ENCODE data around the gene PNLIPRP2. TPM values are rescaled to one million over a fixed set of nuclear protein-coding genes. Genes with fewer than 3 reads are reported as not detected.

Gene PNLIPRP2
- total and polyA plus RNA-seq, 2 experiments from 2014 or later, result not detected

DNA sequence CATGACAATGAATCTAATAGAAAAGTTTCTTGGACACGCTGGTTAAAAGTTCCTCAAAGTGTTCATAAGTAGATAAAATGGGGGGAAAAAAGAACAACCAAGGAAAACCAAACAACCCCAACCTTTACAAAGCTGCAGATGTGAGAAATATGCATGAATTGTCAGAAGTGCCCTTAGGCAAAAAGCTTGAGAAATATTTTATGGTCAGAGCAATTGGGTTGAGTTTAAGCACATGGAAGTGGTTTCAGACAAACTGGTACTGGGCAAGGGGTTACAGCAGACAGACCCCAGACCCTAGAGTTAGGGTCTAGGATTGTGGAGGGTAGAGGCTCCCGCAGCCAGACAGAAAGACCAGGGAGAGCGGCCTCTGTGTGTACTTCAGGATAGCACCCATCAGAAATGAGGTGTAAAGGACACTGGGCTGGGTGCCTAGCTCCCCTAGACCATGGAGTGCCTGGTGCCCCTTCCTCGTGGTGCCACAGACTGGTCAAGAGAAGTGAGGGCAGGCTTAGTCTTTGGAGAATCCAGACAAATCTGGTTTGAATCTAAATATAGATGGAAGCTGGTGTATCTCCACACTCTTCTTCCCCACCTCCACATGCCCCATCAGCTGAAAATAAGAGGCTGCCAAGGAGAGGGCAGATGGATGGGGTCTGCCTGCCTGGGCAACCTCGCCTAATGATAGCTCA, 37.3 kb downstream of the PNLIPRP2 start:
- Histone ChIP-seq H3K79me2 (ENCODE audit: insufficient read depth) (no peaks in the 10 kb centered on the region), H3K27me3 (replicated peaks; ENCODE audit: insufficient read depth) (no peaks in the 10 kb centered on the region; the same call in none of the 2 replicates), H3K4me1 (ENCODE audit: insufficient read depth) (no peaks in the 10 kb centered on the region), H3K27ac (no peak overlapping the region), H3K9ac (no peak overlapping the region), H3F3A (ENCODE audit: insufficient read depth) (no peaks in the 10 kb centered on the region), H3K9me2 (ENCODE audit: insufficient read depth) (no peaks in the 10 kb centered on the region), H3K4me3 (no peak overlapping the region), H3K36me3 (ENCODE audit: low read depth) (no peaks in the 10 kb centered on the region), H3K4me2 (ENCODE audit: unreplicated experiment) (no peak overlapping the region), H2AFZ (no peak overlapping the region), H4K20me1 (ENCODE audit: insufficient read depth) (no peaks in the 10 kb centered on the region), H3K9me3 (ENCODE audit: low read depth) (no peaks in the 10 kb centered on the region)
- WGBS, 2 experiments (ENCODE audit: low coverage in 1 of 2, low lambda C conversion rate in 2 of 2, missing lambda C conversion rate in 2 of 2), result 47 to 48% methylated on average over 5 of the region's 5 CpGs
- in situ Hi-C loops (cut with MboI), result no loop called here
- no peak for DNase-seq
- TF ChIP-seq EZH2 (IDR thresholded peaks at IDR 0.05; ENCODE audit: insufficient read depth, poor library complexity, severe bottlenecking) (no peak), EZH2phosphoT487 (IDR thresholded peaks at IDR 0.05; ENCODE audit: insufficient read depth, low read depth) (no peak)

DNA sequence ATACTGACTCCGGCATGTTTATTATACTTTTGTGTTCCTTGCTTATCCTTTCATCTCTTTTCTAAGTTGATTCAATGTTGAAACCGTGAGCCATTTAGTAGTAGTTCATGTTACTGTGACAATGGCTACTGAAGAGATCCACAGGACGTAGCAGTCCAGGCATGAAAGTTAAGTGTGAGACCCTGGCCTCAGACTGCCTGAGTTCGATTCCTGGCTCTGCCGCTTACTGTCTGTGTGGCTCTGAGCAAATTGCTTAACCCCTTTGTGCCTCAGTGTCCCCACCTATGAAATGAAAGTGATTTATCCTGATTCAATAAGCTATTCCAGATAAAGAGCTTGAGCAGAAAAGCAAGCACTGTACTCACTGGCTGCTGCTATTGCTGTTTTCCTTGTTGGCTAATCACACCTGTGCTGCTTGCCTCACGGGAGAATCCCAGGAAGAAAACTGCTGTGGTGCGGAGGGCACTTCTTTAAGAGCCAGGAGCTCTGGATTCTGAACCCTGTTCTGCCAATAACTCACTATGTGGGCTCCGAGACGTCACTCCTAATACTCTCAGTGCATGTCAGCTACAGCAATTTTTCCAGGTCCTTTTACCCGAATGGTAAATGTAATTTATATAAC, 38.4 kb downstream of the PNLIPRP2 start:
- WGBS, 2 experiments (ENCODE audit: low coverage in 1 of 2, low lambda C conversion rate in 2 of 2, missing lambda C conversion rate in 2 of 2), result 50 to 59% methylated on average over 10 of the region's 10 CpGs
- Histone ChIP-seq H2AFZ (no peak overlapping the region), H4K20me1 (ENCODE audit: insufficient read depth) (no peaks in the 10 kb centered on the region), H3K4me1 (ENCODE audit: insufficient read depth) (no peaks in the 10 kb centered on the region), H3K9ac (no peak overlapping the region), H3K27ac (no peak overlapping the region), H3K9me3 (ENCODE audit: low read depth) (no peaks in the 10 kb centered on the region), H3K4me2 (ENCODE audit: unreplicated experiment) (no peak overlapping the region), H3K27me3 (replicated peaks; ENCODE audit: insufficient read depth) (no peaks in the 10 kb centered on the region; the same call in none of the 2 replicates), H3K9me2 (ENCODE audit: insufficient read depth) (no peaks in the 10 kb centered on the region), H3K36me3 (ENCODE audit: low read depth) (no peaks in the 10 kb centered on the region), H3F3A (ENCODE audit: insufficient read depth) (no peaks in the 10 kb centered on the region), H3K79me2 (ENCODE audit: insufficient read depth) (no peaks in the 10 kb centered on the region), H3K4me3 (no peak overlapping the region)
- in situ Hi-C loops (cut with MboI), result no loop called here
- no peak for DNase-seq
- TF ChIP-seq EZH2 (IDR thresholded peaks at IDR 0.05; ENCODE audit: insufficient read depth, poor library complexity, severe bottlenecking), result no peak
- no peak for TF ChIP-seq EZH2phosphoT487 (IDR thresholded peaks at IDR 0.05; ENCODE audit: insufficient read depth, low read depth)

DNA sequence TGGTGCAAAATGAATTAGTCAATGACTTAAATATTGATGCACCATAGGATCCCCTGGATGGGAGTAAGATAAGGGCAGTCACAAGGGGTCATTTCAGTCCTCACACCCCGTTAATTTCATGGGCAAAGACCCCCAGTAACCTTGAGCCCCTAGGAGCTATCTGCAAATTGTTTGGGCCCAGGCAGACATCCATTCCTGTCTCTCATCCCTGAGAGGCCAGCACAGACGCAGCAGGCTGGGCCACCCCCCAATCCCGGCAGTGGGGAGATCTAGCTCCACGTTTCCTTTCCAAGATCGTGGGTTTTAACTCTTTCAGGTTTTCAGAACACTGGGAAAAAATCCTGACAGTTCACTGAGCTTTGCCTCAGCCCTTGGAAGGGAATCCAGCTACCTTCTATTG, 40.1 kb downstream of the PNLIPRP2 start:
- TF ChIP-seq EZH2phosphoT487 (IDR thresholded peaks at IDR 0.05; ENCODE audit: insufficient read depth, low read depth) (no peak), EZH2 (IDR thresholded peaks at IDR 0.05; ENCODE audit: insufficient read depth, poor library complexity, severe bottlenecking) (no peak)

DNA sequence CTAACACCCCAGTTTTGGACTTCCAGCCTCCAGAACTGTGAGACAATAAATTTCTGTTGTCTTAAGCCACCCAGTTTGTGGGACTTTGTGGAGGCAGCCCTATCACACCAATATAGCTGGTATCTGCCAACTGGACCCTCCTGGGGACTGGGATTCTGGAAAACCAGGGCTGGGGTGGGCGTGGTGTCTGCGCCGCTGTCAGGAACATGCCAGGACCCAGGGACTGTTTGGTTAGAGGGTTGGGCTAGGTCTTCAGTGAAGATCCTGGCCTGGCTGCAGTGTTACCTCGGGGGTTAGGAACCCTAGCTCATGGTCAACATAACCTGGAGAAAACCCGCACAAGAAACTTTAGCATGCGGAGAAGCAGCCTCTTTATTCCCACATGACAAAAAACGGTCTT, 42.6 kb downstream of the PNLIPRP2 start:
- H3K36me3 ChIP-seq (ENCODE audit: low read depth), result no peaks in the 10 kb centered on the region
- H3F3A ChIP-seq (ENCODE audit: insufficient read depth), result no peaks in the 10 kb centered on the region
- no peaks in the 10 kb centered on the region for H3K9me2 ChIP-seq (ENCODE audit: insufficient read depth)
- H3K4me3 ChIP-seq, result no peak overlapping the region
- DNase-seq, result no peak
- no peak for TF ChIP-seq EZH2 (IDR thresholded peaks at IDR 0.05; ENCODE audit: insufficient read depth, poor library complexity, severe bottlenecking)
- TF ChIP-seq EZH2phosphoT487 (IDR thresholded peaks at IDR 0.05; ENCODE audit: insufficient read depth, low read depth), result no peak
- WGBS, 2 experiments (ENCODE audit: low coverage in 1 of 2, low lambda C conversion rate in 2 of 2, missing lambda C conversion rate in 2 of 2), result 76 to 82% methylated on average over 7 of the region's 7 CpGs
- no peaks in the 10 kb centered on the region for H3K27me3 ChIP-seq (replicated peaks; ENCODE audit: insufficient read depth)
- H3K79me2 ChIP-seq (ENCODE audit: insufficient read depth), result no peaks in the 10 kb centered on the region
- H3K4me2 ChIP-seq (ENCODE audit: unreplicated experiment), result no peak overlapping the region
- no peak overlapping the region for H3K27ac ChIP-seq
- no peaks in the 10 kb centered on the region for H4K20me1 ChIP-seq (ENCODE audit: insufficient read depth)
- H3K9ac ChIP-seq, result no peak overlapping the region
- peaks cover 10% of the 10 kb centered on the region; the same call in 1 of the 2 replicates for H3K4me1 ChIP-seq (ENCODE audit: insufficient read depth)
- no peaks in the 10 kb centered on the region for H3K9me3 ChIP-seq (ENCODE audit: low read depth)
- no peak overlapping the region for H2AFZ ChIP-seq
- in situ Hi-C loops (cut with MboI), result no loop called here

More for the DNA sequence above, 40.1 kb downstream of the PNLIPRP2 start:
- H3K9me3 ChIP-seq (ENCODE audit: low read depth), result no peaks in the 10 kb centered on the region
- no peak overlapping the region for H3K27ac ChIP-seq
- no peaks in the 10 kb centered on the region; the same call in 1 of the 2 replicates for H3K27me3 ChIP-seq (replicated peaks; ENCODE audit: insufficient read depth)
- no peaks in the 10 kb centered on the region for H4K20me1 ChIP-seq (ENCODE audit: insufficient read depth)
- H3K9me2 ChIP-seq (ENCODE audit: insufficient read depth), result no peaks in the 10 kb centered on the region
- H3K79me2 ChIP-seq (ENCODE audit: insufficient read depth), result no peaks in the 10 kb centered on the region
- H3K4me1 ChIP-seq (ENCODE audit: insufficient read depth), result peaks cover 7% of the 10 kb centered on the region; the same call in 1 of the 2 replicates
- no peaks in the 10 kb centered on the region for H3K36me3 ChIP-seq (ENCODE audit: low read depth)
- no peak overlapping the region for H3K4me3 ChIP-seq
- H3F3A ChIP-seq (ENCODE audit: insufficient read depth), result no peaks in the 10 kb centered on the region
- H2AFZ ChIP-seq, result no peak overlapping the region
- 15 to 25% methylated on average over 5 of the region's 5 CpGs for WGBS, 2 experiments (ENCODE audit: low coverage in 1 of 2, low lambda C conversion rate in 2 of 2, missing lambda C conversion rate in 2 of 2)
- in situ Hi-C loops (cut with MboI), result no loop called here
- no peak for DNase-seq
- H3K4me2 ChIP-seq (ENCODE audit: unreplicated experiment), result no peak overlapping the region
- no peak overlapping the region for H3K9ac ChIP-seq

All from GM23248 (cell line).